ENCODE measurements around the gene PLEKHA5.

PLEKHA5 gene

GRCh38 chr12:19307451-19307850 lies 177.9 kb downstream of the PLEKHA5 start:
- no peaks in the 10 kb centered on the region for H3K9me3 ChIP-seq (ENCODE audit: insufficient read depth, low read length)
- TF ChIP-seq CTCF (IDR thresholded peaks at IDR 0.05; ENCODE audit: low read depth, low read length) (no peak), EZH2phosphoT487 (IDR thresholded peaks at IDR 0.05; ENCODE audit: low read depth) (no peak)
- H2AFZ ChIP-seq (ENCODE audit: low read depth, low read length), result no peak overlapping the region

GRCh38 chr12:19311165-19311564 lies 181.6 kb downstream of the PLEKHA5 start:
- no peak overlapping the region for H3K4me2 ChIP-seq (ENCODE audit: low read length)
- TF ChIP-seq EZH2phosphoT487 (IDR thresholded peaks at IDR 0.05; ENCODE audit: low read depth), result no peak
- no peak for TF ChIP-seq CTCF (IDR thresholded peaks at IDR 0.05; ENCODE audit: low read depth, low read length)
- no peaks in the 10 kb centered on the region for H4K20me1 ChIP-seq (ENCODE audit: insufficient read depth, low read length)
- H3K4me1 ChIP-seq (ENCODE audit: low read length), result no peaks in the 10 kb centered on the region
- H3K27me3 ChIP-seq (ENCODE audit: low read depth, low read length), result no peaks in the 10 kb centered on the region
- H2AFZ ChIP-seq (ENCODE audit: low read depth, low read length), result no peak overlapping the region
- no peak overlapping the region for H3K27ac ChIP-seq (ENCODE audit: low read length)
- no peaks in the 10 kb centered on the region for H3K9me3 ChIP-seq (ENCODE audit: insufficient read depth, low read length)
- H3K79me2 ChIP-seq (ENCODE audit: low read length), result no peaks in the 10 kb centered on the region
- no peak overlapping the region for H3K4me3 ChIP-seq (ENCODE audit: low read length)
- H3K36me3 ChIP-seq (replicated peaks; ENCODE audit: low read depth, low read length), result no peaks in the 10 kb centered on the region
- H3K9ac ChIP-seq (ENCODE audit: low read length), result no peak overlapping the region

More at GRCh38 chr12:19307451-19307850, 177.9 kb downstream of the PLEKHA5 start:
- Histone ChIP-seq H3K4me1 (ENCODE audit: low read length) (no peaks in the 10 kb centered on the region), H4K20me1 (ENCODE audit: insufficient read depth, low read length) (no peaks in the 10 kb centered on the region), H3K9ac (ENCODE audit: low read length) (no peak overlapping the region), H3K4me2 (ENCODE audit: low read length) (no peak overlapping the region), H3K4me3 (ENCODE audit: low read length) (no peak overlapping the region), H3K27me3 (ENCODE audit: low read depth, low read length) (no peaks in the 10 kb centered on the region), H3K36me3 (replicated peaks; ENCODE audit: low read depth, low read length) (no peaks in the 10 kb centered on the region), H3K27ac (ENCODE audit: low read length) (no peak overlapping the region), H3K79me2 (ENCODE audit: low read length) (no peaks in the 10 kb centered on the region)

- H3K36me3 ChIP-seq (replicated peaks; ENCODE audit: low read depth, low read length), result no peaks in the 10 kb centered on the region
- no peak overlapping the region for H3K4me3 ChIP-seq (ENCODE audit: low read length)
- no peaks in the 10 kb centered on the region for H4K20me1 ChIP-seq (ENCODE audit: insufficient read depth, low read length)
- no peaks in the 10 kb centered on the region for H3K4me1 ChIP-seq (ENCODE audit: low read length)
- H2AFZ ChIP-seq (ENCODE audit: low read depth, low read length), result no peak overlapping the region
- no peaks in the 10 kb centered on the region for H3K9me3 ChIP-seq (ENCODE audit: insufficient read depth, low read length)
- no peak overlapping the region for H3K4me2 ChIP-seq (ENCODE audit: low read length)
- H3K27me3 ChIP-seq (ENCODE audit: low read depth, low read length), result no peaks in the 10 kb centered on the region
- H3K79me2 ChIP-seq (ENCODE audit: low read length), result no peaks in the 10 kb centered on the region
- no peak overlapping the region for H3K27ac ChIP-seq (ENCODE audit: low read length)
- no peak overlapping the region for H3K9ac ChIP-seq (ENCODE audit: low read length)
- TF ChIP-seq CTCF (IDR thresholded peaks at IDR 0.05; ENCODE audit: low read depth, low read length) (no peak), EZH2phosphoT487 (IDR thresholded peaks at IDR 0.05; ENCODE audit: low read depth) (no peak)
Measured at GRCh38 chr12:19312637-19313036, 183.1 kb downstream of the PLEKHA5 start.

- no peaks in the 10 kb centered on the region for H3K9me3 ChIP-seq (ENCODE audit: insufficient read depth, low read length)
- H3K36me3 ChIP-seq (replicated peaks; ENCODE audit: low read depth, low read length), result no peaks in the 10 kb centered on the region
- no peaks in the 10 kb centered on the region for H3K4me1 ChIP-seq (ENCODE audit: low read length)
- H3K79me2 ChIP-seq (ENCODE audit: low read length), result no peaks in the 10 kb centered on the region
- H3K4me3 ChIP-seq (ENCODE audit: low read length), result no peak overlapping the region
- H3K27me3 ChIP-seq (ENCODE audit: low read depth, low read length), result no peaks in the 10 kb centered on the region
- H3K27ac ChIP-seq (ENCODE audit: low read length), result no peak overlapping the region
- H4K20me1 ChIP-seq (ENCODE audit: insufficient read depth, low read length), result no peaks in the 10 kb centered on the region
- H3K4me2 ChIP-seq (ENCODE audit: low read length), result no peak overlapping the region
- H2AFZ ChIP-seq (ENCODE audit: low read depth, low read length), result no peak overlapping the region
- no peak overlapping the region for H3K9ac ChIP-seq (ENCODE audit: low read length)
- no peak for TF ChIP-seq EZH2phosphoT487 (IDR thresholded peaks at IDR 0.05; ENCODE audit: low read depth)
- TF ChIP-seq CTCF (IDR thresholded peaks at IDR 0.05; ENCODE audit: low read depth, low read length), result no peak
Measured at GRCh38 chr12:19316425-19316824, 186.9 kb downstream of the PLEKHA5 start.

Data from OCI-LY3 (cell line).